ENCODE data around the gene IVNS1ABP.

IVNS1ABP gene

DNA sequence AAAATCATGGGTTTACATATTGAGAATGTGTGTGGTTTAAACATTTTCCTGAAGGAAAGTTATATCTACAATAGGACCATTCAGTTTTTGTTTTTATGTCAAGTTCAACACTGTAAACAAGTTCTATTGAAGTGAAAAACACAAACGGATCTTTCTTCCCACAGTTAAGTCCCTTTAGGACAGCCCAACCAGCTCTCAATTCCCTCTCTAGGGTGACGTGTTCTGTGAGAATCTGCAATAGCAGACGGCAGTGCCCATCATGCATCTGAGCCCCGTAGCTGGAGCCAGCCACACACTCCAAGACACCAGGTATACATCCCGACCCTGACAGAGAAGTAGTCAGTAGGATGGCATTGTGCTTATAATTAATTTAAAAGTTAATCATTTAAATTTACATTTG lies 26.3 kb upstream of the IVNS1ABP start:
- no peak overlapping the region for H3K4me3 ChIP-seq (ENCODE audit: low read depth, low read length)
- no peak for TF ChIP-seq CTCF (IDR thresholded peaks at IDR 0.05; ENCODE audit: low read depth, low read length)

DNA sequence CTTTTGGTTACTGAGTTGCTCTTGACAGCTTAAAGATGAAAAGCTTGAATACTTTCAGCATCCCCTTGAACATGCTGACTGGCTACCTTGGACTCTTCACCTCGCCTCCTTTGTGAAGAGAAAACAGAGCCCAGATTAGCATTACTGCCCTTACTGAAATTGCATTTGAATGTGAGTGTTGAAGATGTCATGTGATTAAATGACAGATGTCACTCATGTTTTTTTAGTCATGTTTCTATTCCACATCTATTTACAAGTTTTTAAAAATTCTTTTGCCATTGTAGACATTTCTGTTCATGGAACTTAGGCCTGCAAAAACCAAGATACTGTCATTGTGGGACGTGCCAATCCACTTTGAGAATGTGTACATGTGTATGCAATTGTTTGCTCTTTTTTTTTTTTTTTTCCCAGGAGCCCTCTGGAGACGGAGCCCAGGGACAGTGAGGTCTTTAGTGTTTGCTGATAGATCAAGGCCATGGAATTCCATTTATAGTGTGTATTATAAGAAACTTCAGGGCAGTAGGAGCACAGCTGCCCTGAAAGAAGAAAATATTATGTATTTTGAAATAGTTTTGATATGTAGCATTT lies 25.7 kb upstream of the IVNS1ABP start:
- no peak overlapping the region for H3K4me3 ChIP-seq (ENCODE audit: low read depth, low read length)
- no peak for TF ChIP-seq CTCF (IDR thresholded peaks at IDR 0.05; ENCODE audit: low read depth, low read length)

GRCh38 chr1:185342017-185342416 lies 25.0 kb upstream of the IVNS1ABP start:
- TF ChIP-seq CTCF (IDR thresholded peaks at IDR 0.05; ENCODE audit: low read depth, low read length), result no peak
- H3K4me3 ChIP-seq (ENCODE audit: low read depth, low read length), result no peak overlapping the region

- TF ChIP-seq CTCF (IDR thresholded peaks at IDR 0.05; ENCODE audit: low read depth, low read length), result no peak
- H3K4me3 ChIP-seq (ENCODE audit: low read depth, low read length), result no peak overlapping the region
Measured at GRCh38 chr1:185341196-185341781, 24.2 kb upstream of the IVNS1ABP start.

DNA sequence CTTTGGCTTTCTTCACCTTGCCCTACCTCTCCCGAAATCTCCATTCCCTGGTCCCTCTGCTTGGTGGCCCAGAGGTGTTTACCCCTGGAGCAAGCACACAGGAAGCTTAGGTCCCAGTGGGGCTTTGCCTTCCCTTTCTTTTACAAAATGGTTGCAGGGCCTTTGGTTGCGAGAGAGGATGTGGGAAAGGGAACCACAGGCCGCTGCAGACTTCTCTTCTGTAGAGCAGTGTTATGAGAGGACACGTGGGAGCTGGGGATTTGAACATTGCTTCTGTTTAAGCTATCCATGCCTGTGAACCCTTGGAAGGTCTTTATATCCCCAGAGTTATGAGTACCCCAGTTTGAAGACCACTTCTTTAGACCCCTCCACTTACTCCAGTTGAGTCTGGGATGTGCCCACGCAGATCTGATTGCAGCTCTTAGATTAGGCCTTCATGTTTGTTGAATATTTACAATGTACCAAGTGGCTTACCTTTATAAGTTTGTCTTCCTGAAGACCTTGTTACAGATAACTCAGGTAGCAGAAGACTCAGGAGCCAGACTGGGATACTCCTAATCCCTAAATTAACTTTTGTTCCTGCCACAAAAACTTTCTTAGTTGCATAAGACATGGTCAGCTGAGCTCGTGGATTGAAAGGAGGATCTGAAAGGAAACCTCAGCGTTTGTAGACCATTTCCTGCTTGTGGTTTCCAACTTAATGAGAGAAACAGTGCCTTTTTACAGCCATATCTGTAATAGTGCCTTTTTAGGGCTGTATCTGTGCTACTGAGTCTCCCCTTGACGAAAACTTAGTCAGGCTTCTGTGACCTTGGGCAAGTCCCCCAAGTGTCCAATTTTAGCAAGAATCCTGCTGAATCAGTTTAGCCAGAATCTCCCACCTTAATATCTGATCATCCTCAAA lies 21.9 kb upstream of the IVNS1ABP start:
- TF ChIP-seq CTCF (IDR thresholded peaks at IDR 0.05; ENCODE audit: low read depth, low read length), result no peak
- no peak overlapping the region for H3K4me3 ChIP-seq (ENCODE audit: low read depth, low read length)

- TF ChIP-seq CTCF (IDR thresholded peaks at IDR 0.05; ENCODE audit: low read depth, low read length), result no peak
- H3K4me3 ChIP-seq (ENCODE audit: low read depth, low read length), result no peak overlapping the region
Measured at GRCh38 chr1:185337246-185337645, 20.2 kb upstream of the IVNS1ABP start.

- TF ChIP-seq CTCF (IDR thresholded peaks at IDR 0.05; ENCODE audit: low read depth, low read length), result no peak
- H3K4me3 ChIP-seq (ENCODE audit: low read depth, low read length), result no peak overlapping the region
Measured at GRCh38 chr1:185334182-185334581, 17.1 kb upstream of the IVNS1ABP start.
